GM13977 (cell line): Measurements from ENCODE around the gene DDHD1.
"Not testable (repeated sequence)": the region's sequence is repeated elsewhere in the genome, so short reads cannot be mapped to it uniquely, and the experiment has no call there.

Source experiments
- DNase-seq: peaks from one replicate; pipeline ENCODE4 v3.0.0; 2012; ENCODE audit warnings: low spot score
- in situ Hi-C: fragments of 300-500 bp; cut with MboI; formaldehyde crosslinking; loops from one replicate; pipeline ENCODE4 v1.12.0; 2022; ENCODE audit warnings: low sequenced_read_pairs, low pct_unique_long_range_greater_than_20kb, mixed read lengths, inconsistent platforms; ENCODE audit not compliant: unreplicated experiment
- TF ChIP-seq, protein P1 (sequence below): IDR thresholded peaks from 2 replicates; pipeline ENCODE4 v1.5.1; 2012; ENCODE audit warnings: mild to moderate bottlenecking, control low read depth; ENCODE audit not compliant: insufficient read depth; ENCODE audit errors: extremely low read depth, missing control alignments

DDHD1 gene

DNA sequence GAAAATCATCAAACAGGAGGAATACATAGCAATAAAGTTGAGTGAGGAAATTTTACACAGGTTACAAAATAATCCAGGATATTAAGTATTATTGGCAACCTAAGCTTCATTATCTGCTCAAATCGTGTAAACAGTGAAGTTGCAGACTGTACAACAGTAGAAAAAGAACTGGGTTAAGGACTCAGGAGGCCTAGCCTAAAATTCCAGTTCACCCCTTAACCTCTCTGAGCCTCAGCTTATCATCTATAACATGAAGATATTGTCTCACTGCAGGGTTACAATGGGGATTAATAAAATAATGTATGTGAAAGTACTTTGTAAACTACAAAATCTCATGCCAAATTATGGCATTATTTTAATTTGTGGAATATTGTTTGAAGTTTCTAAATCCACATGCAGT lies 26.0 kb downstream of the DDHD1 start:
- in situ Hi-C loops = no loop called here
- TF ChIP-seq, protein P1, sequence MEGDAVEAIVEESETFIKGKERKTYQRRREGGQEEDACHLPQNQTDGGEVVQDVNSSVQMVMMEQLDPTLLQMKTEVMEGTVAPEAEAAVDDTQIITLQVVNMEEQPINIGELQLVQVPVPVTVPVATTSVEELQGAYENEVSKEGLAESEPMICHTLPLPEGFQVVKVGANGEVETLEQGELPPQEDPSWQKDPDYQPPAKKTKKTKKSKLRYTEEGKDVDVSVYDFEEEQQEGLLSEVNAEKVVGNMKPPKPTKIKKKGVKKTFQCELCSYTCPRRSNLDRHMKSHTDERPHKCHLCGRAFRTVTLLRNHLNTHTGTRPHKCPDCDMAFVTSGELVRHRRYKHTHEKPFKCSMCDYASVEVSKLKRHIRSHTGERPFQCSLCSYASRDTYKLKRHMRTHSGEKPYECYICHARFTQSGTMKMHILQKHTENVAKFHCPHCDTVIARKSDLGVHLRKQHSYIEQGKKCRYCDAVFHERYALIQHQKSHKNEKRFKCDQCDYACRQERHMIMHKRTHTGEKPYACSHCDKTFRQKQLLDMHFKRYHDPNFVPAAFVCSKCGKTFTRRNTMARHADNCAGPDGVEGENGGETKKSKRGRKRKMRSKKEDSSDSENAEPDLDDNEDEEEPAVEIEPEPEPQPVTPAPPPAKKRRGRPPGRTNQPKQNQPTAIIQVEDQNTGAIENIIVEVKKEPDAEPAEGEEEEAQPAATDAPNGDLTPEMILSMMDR = no peak
- no peak for DNase-seq

DNA sequence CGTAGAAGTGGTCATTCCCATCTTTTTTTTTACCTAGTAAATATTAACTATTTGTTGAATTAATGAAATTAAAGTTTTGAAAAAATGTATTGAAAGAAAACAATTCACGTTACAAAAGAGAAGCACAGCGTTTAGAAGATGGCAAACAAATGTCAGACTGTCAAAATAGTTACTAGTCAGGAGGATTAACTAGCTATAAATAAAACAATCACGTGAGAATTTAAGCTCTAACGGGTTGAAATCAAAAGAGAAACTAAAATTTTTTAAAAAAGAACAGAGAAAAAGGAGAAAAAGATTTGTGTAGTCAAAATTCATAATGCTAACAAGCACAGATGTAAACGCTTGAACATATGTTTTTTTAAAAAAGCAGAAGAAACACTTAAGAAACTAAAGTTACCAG lies 26.4 kb downstream of the DDHD1 start:
- no peak for DNase-seq
- TF ChIP-seq, protein P1 = no peak
- in situ Hi-C loops = no loop called here

DNA sequence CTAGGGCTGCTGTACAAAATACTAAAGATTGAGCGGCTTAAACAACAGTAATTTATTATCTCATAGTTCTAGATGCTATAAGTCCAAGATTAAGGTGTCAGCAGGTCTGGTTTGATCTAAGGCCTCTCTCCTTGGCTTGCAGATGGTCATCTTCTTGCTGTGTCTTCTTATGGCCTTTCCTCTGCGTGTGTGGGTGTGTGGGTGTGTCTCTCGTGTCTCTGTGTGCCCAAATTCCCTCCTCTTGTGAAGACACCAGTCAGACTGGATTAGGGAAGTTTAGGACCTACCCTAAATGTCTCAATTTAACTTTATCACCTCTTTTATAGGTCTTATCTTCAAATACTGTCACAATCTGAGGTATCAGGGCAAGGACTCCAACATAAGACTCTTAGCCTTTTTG lies 28.3 kb downstream of the DDHD1 start:
- TF ChIP-seq, protein P1 = no peak
- no peak for DNase-seq
- in situ Hi-C loops = no loop called here

DNA sequence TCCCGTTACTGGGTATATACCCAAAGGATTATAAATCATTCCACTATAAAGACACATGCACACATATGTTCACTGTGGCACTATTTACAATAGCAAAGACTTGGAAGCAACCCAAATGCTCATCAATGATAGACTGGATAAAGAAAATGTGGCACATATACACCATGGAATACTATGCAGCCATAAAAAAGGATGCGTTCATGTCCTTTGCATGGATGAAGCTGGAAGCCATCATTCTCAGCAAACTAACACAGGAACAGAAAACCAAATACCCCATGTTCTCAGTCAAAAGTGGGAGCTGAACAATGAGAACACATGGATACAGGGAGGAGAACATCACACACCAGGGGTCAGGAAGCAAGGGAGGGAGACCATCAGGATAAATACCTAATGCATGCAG lies 31.7 kb downstream of the DDHD1 start:
- in situ Hi-C loops, DNase-seq: not testable (repeated sequence)

DNA sequence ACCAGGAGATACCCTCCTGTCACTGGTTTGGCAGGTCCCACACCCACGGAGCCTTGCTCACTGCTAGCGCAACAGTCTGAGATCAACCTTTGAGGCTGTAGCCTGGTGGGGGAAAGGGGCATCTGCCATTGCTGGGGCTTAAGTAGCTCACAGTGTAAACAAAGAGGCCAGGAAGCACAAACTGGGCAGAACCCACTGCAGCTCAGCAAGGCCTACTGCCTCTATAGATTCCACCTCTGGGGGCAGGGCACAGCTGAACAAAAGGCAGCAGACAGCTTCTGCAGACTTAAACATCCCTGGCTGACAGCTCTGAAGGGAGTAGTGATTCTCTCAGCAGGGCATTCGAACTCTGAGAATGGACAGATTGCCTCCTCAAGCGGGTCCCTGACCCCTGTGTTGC lies 35.6 kb downstream of the DDHD1 start:
- DNase-seq, in situ Hi-C loops: not testable (repeated sequence)

DNA sequence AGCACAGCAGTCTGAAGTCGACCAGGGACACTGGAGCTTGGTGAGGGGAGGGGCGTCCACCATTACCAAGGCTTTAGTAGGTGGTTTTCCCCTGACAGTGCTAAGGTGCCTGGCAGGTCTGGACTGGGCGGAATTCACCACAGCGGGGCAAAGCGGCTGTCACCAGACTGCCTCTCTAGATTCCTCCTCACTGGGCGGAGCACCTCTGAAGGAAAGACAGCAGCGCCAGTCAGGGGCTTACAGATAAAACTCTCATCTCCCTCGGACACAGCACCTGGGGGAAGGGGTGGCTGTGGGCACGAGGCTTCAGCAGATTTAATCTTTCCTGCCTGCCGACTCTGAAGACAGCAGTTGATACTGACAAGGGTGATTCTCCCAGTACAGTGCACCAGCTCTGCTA lies 39.1 kb downstream of the DDHD1 start:
- TF ChIP-seq, protein P1 = no peak
- in situ Hi-C loops = no loop called here
- DNase-seq = no peak

DNA sequence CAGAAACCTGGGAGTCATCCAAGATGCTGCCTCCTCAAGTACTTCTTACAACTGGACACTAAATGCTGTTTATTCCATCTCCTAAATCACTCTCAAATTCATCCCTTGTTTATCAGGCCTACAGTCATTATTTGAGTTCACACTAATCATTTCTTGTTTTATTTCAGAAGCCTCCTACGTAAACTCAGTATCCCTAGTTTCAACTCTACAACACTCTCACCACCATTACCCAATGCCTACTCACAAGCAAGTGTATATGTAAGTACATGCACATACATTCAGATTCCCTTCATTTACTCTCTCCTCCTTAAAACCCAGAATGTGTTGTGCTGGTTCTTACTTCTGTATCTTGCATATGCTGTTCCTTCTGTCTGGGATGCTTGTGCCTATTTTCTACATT lies 43.0 kb downstream of the DDHD1 start:
- in situ Hi-C loops = no loop called here
- DNase-seq = no peak

More for the DNA sequence above, 43.0 kb downstream of the DDHD1 start:
- TF ChIP-seq, protein P1 = no peak
